ENCODE results near the gene OTOF. TPM values are rescaled to one million over a fixed set of nuclear protein-coding genes. Genes with fewer than 3 reads are reported as not detected.

Gene OTOF
- total and polyA plus RNA-seq, 9 of the 15 experiments (the other 6 are each of a cell fraction or from before 2014, with no cell fraction given) = 0.03 to 0.11 (median 0.06) TPM; not detected in 5

GRCh38 chr2:26507088-26507487, 29.2 kb upstream of the OTOF start:
- no peaks in the 10 kb centered on the region for H3K36me3 ChIP-seq (ENCODE audit: control insufficient read depth, insufficient read depth, low read length)
- peaks cover 2 to 33% of the 10 kb centered on the region in 2 experiments; a peak in 3 of 5 replicates for H3K27me3 ChIP-seq (ENCODE audit: control insufficient read depth in 2 of 2, insufficient read depth in 2 of 2, low read length in 2 of 2)
- H3K4me2 ChIP-seq (ENCODE audit: insufficient read depth, low read length) = no peak overlapping the region
- intact Hi-C loops (cut with micrococcal nuclease) = loop anchor here (10.0 kb wide), 1 partner anchor 238 kb away; no protein-coding TSS in a partner anchor
- H3K4me3 ChIP-seq = no peak overlapping the region
- H4K20me1 ChIP-seq (replicated peaks; ENCODE audit: control insufficient read depth, insufficient read depth, low read length) = no peaks in the 10 kb centered on the region
- FAIRE-seq = no peak
- no TSS peak for BruUV-seq (replicated peaks)
- in situ Hi-C loops (cut with MboI) = no loop called here
- H3K27ac ChIP-seq (ENCODE audit: extremely low read depth, low read depth, low read length) = no peak overlapping the region
- H3K4me1 ChIP-seq (replicated peaks in 1 of 2; ENCODE audit: control insufficient read depth in 2 of 2, insufficient read depth in 2 of 2, low read length in 2 of 2) = peaks cover 0 to 13% of the 10 kb centered on the region in 2 experiments; a peak in 3 of 5 replicates
- CTCF ChIA-PET (ENCODE audit: low intra/inter-chr PET ratio) = no interaction called here
- no peaks in the 10 kb centered on the region for H3K9me3 ChIP-seq (replicated peaks; ENCODE audit: control insufficient read depth, insufficient read depth, low read depth, low read length)
- H3K9ac ChIP-seq (ENCODE audit: insufficient read depth in 1 of 2, low read depth in 2 of 2, low read length in 2 of 2) = no peak overlapping the region
- TF ChIP-seq, protein P1, sequence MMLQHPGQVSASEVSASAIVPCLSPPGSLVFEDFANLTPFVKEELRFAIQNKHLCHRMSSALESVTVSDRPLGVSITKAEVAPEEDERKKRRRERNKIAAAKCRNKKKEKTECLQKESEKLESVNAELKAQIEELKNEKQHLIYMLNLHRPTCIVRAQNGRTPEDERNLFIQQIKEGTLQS (IDR thresholded peaks at IDR 0.05) = 0 out of 2 replicates have a peak, but pooled peaks have one; percentile 28
- TF ChIP-seq, protein P1 (CRISPR knock-in tag; conservative IDR thresholded peaks at IDR 0.05) = no peak
- TF ChIP-seq, protein P2, sequence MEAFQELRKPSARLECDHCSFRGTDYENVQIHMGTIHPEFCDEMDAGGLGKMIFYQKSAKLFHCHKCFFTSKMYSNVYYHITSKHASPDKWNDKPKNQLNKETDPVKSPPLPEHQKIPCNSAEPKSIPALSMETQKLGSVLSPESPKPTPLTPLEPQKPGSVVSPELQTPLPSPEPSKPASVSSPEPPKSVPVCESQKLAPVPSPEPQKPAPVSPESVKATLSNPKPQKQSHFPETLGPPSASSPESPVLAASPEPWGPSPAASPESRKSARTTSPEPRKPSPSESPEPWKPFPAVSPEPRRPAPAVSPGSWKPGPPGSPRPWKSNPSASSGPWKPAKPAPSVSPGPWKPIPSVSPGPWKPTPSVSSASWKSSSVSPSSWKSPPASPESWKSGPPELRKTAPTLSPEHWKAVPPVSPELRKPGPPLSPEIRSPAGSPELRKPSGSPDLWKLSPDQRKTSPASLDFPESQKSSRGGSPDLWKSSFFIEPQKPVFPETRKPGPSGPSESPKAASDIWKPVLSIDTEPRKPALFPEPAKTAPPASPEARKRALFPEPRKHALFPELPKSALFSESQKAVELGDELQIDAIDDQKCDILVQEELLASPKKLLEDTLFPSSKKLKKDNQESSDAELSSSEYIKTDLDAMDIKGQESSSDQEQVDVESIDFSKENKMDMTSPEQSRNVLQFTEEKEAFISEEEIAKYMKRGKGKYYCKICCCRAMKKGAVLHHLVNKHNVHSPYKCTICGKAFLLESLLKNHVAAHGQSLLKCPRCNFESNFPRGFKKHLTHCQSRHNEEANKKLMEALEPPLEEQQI (IDR thresholded peaks at IDR 0.05) = no peak
- TF ChIP-seq TEAD4 (IDR thresholded peaks at IDR 0.05; ENCODE audit: low read length) = no peak
- no peak for TF ChIP-seq TEAD4 (CRISPR knock-in tag; IDR thresholded peaks at IDR 0.05; ENCODE audit: borderline replicate concordance)
- TF ChIP-seq TAF1 (IDR thresholded peaks at IDR 0.05; ENCODE audit: control insufficient read depth, extremely low read depth, insufficient read depth, low read length, severe bottlenecking) = no peak
- H3K9me1 ChIP-seq (ENCODE audit: control insufficient read depth, insufficient read depth, low read length) = no peaks in the 10 kb centered on the region
- no peak overlapping the region for H2AFZ ChIP-seq (ENCODE audit: low read depth, low read length)
- DNase-seq (ENCODE audit: extremely low read depth in 1 of 4, low spot score in 3 of 4) = no peak
- POLR2A ChIA-PET = no interaction called here
- H3K79me2 ChIP-seq (ENCODE audit: control insufficient read depth, insufficient read depth, low read length) = no peaks in the 10 kb centered on the region
- no peak for ATAC-seq
